Heart right ventricle (tissue), 16 donors: ENCODE results near the gene LRIG1. TPM values are rescaled to one million over a fixed set of nuclear protein-coding genes. Genes with fewer than 3 reads are reported as not detected.

Experiments used
- ATAC-seq, 8 donors: fragments of 200-7000 bp; cut with Tn5 transposase; one replicate each; pipeline ENCODE4 v1.9.1; 2020; ENCODE audit warnings: mild to moderate bottlenecking in 8 of 8, moderate library complexity in 8 of 8, moderate number of reproducible peaks in 1 of 8
- DNase-seq, 2 donors: peaks; one replicate each; pipeline ENCODE4 v3.0.0-alpha.2; 2020
- H3K27ac ChIP-seq, 10 donors: fragments of 200-600 bp; sonication (generic) in 2 of 10; one replicate each; pipeline versions ENCODE4 v1.5.0 to v1.8.0; 2020 to 2022; ENCODE audit warnings: mild to moderate bottlenecking in 3 of 10
- H3K27me3 ChIP-seq, 7 donors: fragments of 200-600 bp; one replicate each; pipeline ENCODE4 v1.8.0; 2021 to 2022; ENCODE audit warnings: mild to moderate bottlenecking in 2 of 7
- H3K36me3 ChIP-seq, 9 donors: fragments of 200-600 bp; sonication (generic) in 1 of 9; one replicate each; pipeline versions ENCODE4 v1.5.0 to v1.8.0; 2020 to 2022; ENCODE audit warnings: mild to moderate bottlenecking in 2 of 9
- H3K4me1 ChIP-seq, 9 donors: fragments of 200-600 bp; sonication (generic) in 1 of 9; one replicate each; pipeline versions ENCODE4 v1.5.0 to v1.8.0; 2020 to 2022; ENCODE audit warnings: mild to moderate bottlenecking in 4 of 9
- H3K4me3 ChIP-seq, 10 donors: fragments of 200-600 bp; sonication (generic) in 2 of 10; one replicate each; pipeline versions ENCODE4 v1.5.0 to v1.8.0; 2020 to 2022; ENCODE audit warnings: mild to moderate bottlenecking in 7 of 10, moderate library complexity in 2 of 10
- H3K9me3 ChIP-seq, 11 donors: fragments of 200-600 bp in 10 of 11; sonication (generic) in 2 of 11; one replicate each; pipeline versions ENCODE4 v1.5.0 to v1.8.0; 2013 to 2022; ENCODE audit warnings: mild to moderate bottlenecking in 2 of 11, control low read depth in 1 of 11, moderate library complexity in 1 of 11
- CTCF ChIP-seq, 9 donors: fragments of 200-600 bp; sonication (generic) in 2 of 9; IDR thresholded peaks; one replicate each; pipeline versions ENCODE4 v1.5.0 to v1.8.0; 2021 to 2022; ENCODE audit warnings: antibody characterized with exemption in 9 of 9, mild to moderate bottlenecking in 5 of 9, moderate library complexity in 1 of 9
- WGBS, 2 donors: extraction: QIAGEN DNeasy Blood & Tissue Kit; methylation state at CpG; one replicate each; pipeline ENCODE4 v1.1.7; 2013; ENCODE audit warnings: inconsistent platforms in 1 of 2; 5-methylcytosine and 5-hydroxymethylcytosine counted together
- intact Hi-C, 10 donors: fragments of 100-400 bp; cut with DNase I; formaldehyde crosslinking; loops; one replicate each; pipeline versions ENCODE4 v1.11.1 to v1.14.2; 2022
- polyA plus RNA-seq, 2 donors: library from polyadenylated mRNA; stranded (reverse); fragments of 200-250 nt; gene quantifications; one replicate each; pipeline ENCODE4 v1.2.3, GENCODE V29; 2013
- total RNA-seq, 10 donors: library from RNA; stranded (reverse); fragmentation: NEBNext Ultra II Directional in 3 of 10; extraction: Animal tissue kit (Norgen Biotek cat#: 25700) in 3 of 10; gene quantifications; one replicate each; pipeline versions ENCODE4 v1.2.1 to v1.2.4, GENCODE V29; 2021 to 2023
- donor health status: Arrhythmogenic right ventricular cardiomyopathy.
- donor health status: ischemic (EF 13 %, LVEDD 7.1; RV severe dilation, severe dysfunction).
- donor health status: healthy with polysubstance abuse.
- donor health status: DM: no; HTN: yes; CAD: no.
- donor health status: DM: no; HTN: no; CAD: no.
- donor health status: ischemic (EF 25% LVEDD 6.9; RV normal size, moderate dysfunction).
- donor health status: ischemic (EF 25% LVEDD 5.7; RV mildly dilated, moderate dysfunction).
- donor health status: healthy.
- donor health status: DM: yes; HTN: yes; CAD: no.
- donor health status: Ischemic cardiomyopathy.
- donor health status: ischemic (EF 35%, LVEDD 5.7; RV mildly dilated, moderate dysfunction).
- donor health status: nonischemic (EF 11% LVEDD 7.7; RV severe dilation, severe dysfunction).
- donor health status: DM: yes; HTN: yes; CAD: no.
- donor health status: PGD.
- donor health status: ischemic (EF 29% LVEDD 5.4; RV normal size, mild dysfunction).
- donor health status: nonischemic (EF 23%, LVEDD 6.1; RV moderate dilation, normal function).

The LRIG1 gene
- total and polyA plus RNA-seq, 12 donors = 23.8 to 109 (median 94.2) TPM

DNA sequence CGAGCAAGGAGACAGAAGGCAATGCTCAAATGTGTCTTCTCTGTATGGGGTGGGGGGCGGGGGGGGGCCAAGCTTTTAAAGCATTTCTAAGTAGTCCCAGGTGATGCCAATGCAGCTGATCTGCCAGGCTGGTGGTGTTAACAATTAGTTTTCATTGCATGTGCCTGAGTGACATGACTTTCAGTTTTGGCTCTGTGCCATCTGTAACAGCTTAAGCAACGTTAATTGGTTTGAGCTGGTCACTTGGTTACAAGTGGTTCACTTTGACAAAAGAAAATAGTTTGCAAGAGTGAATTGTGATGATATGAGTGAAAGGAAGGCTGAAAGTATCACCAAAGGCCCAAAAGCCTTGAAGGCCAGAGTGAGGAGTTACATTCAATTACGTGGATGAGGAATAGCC lies 26.4 kb upstream of the LRIG1 start:
- DNase-seq = no peak
- H3K36me3 ChIP-seq = no peaks in the 10 kb centered on the region
- H3K4me3 ChIP-seq = no peak overlapping the region
- no peaks in the 10 kb centered on the region for H3K4me1 ChIP-seq
- intact Hi-C loops = no loop called here
- H3K9me3 ChIP-seq = peaks cover 0 to 6% (median 0%) of the 10 kb centered on the region in 11 donors
- H3K27ac ChIP-seq = no peak overlapping the region
- no peak for TF ChIP-seq CTCF (IDR thresholded peaks at IDR 0.05)
- 68 to 69% methylated on average over 4 of the region's 4 CpGs for WGBS, 2 donors
- H3K27me3 ChIP-seq = no peaks in the 10 kb centered on the region
- no peak for ATAC-seq

DNA sequence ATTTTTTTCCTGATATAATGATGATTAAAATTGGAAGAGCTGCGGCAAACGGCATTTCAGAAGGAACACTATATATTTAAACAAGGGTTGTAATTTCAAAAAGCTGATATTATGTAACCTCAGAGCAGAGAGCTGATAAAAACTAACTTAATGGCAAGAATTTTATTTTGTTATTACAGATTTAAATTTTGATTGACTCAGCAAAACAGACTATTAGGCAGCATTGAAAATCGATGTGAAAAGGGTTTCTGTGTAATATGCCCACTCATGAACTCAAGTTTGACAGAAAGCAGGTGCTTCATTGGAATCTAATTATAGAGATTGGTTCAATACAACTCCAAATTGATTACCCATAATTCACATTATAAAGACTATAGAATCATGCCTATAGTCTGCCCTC lies 24.9 kb upstream of the LRIG1 start:
- 93 to 98% methylated on average over 3 of the region's 3 CpGs for WGBS, 2 donors
- no peak for TF ChIP-seq CTCF (IDR thresholded peaks at IDR 0.05)
- intact Hi-C loops = no loop called here
- H3K4me3 ChIP-seq = no peak overlapping the region
- no peak overlapping the region for H3K27ac ChIP-seq
- DNase-seq (no peak), ATAC-seq (no peak)
- peaks cover 0 to 6% (median 0%) of the 10 kb centered on the region in 11 donors for H3K9me3 ChIP-seq
- no peaks in the 10 kb centered on the region for H3K27me3 ChIP-seq
- no peaks in the 10 kb centered on the region for H3K36me3 ChIP-seq
- no peaks in the 10 kb centered on the region for H3K4me1 ChIP-seq

DNA sequence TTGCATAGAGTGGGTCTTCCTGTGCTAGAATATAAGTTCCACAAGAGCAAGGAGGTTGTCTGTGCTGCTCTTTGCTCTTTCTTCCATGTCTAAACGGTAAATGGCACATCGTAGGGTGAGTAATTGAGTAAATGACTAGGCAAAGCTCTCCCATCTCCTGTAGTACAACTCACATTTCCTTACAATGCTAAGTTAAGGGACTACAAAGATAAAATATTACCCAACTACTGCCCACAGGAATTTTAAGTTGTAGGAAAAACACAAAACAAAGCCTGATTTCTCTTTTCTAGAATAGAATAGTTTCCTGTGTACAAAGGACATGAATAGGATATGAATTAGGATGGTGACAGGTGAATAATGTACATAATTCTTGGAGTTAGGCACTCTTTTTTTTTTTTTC lies 19.9 kb upstream of the LRIG1 start:
- 91 to 100% methylated on average over 2 of the region's 2 CpGs for WGBS, 2 donors
- Histone ChIP-seq H3K9me3 (no peaks in the 10 kb centered on the region), H3K36me3 (no peaks in the 10 kb centered on the region), H3K27ac (no peak overlapping the region), H3K4me1 (no peaks in the 10 kb centered on the region), H3K4me3 (no peak overlapping the region), H3K27me3 (no peaks in the 10 kb centered on the region)
- no peak for DNase-seq
- intact Hi-C loops = no loop called here
- TF ChIP-seq CTCF (IDR thresholded peaks at IDR 0.05) = no peak
- ATAC-seq = no peak

GRCh38 chr3:66518644-66519043 lies 17.8 kb upstream of the LRIG1 start:
- no peak for ATAC-seq
- 78 to 81% methylated on average over 4 of the region's 4 CpGs for WGBS, 2 donors
- H3K27ac ChIP-seq = no peak overlapping the region

More at GRCh38 chr3:66518644-66519043, 17.8 kb upstream of the LRIG1 start:
- no peaks in the 10 kb centered on the region for H3K9me3 ChIP-seq
- H3K4me3 ChIP-seq = no peak overlapping the region
- no peak for DNase-seq
- no peaks in the 10 kb centered on the region for H3K36me3 ChIP-seq
- intact Hi-C loops = no loop called here
- H3K4me1 ChIP-seq = no peaks in the 10 kb centered on the region
- no peaks in the 10 kb centered on the region for H3K27me3 ChIP-seq
- TF ChIP-seq CTCF (IDR thresholded peaks at IDR 0.05) = no peak
